ENCODE data around the gene OBI1. TPM values are rescaled to one million over a fixed set of nuclear protein-coding genes. Genes with fewer than 3 reads are reported as not detected.

The OBI1 gene
- polyA plus RNA-seq, 3 donors, result 2.0 to 5.2 (median 3.5) TPM

DNA sequence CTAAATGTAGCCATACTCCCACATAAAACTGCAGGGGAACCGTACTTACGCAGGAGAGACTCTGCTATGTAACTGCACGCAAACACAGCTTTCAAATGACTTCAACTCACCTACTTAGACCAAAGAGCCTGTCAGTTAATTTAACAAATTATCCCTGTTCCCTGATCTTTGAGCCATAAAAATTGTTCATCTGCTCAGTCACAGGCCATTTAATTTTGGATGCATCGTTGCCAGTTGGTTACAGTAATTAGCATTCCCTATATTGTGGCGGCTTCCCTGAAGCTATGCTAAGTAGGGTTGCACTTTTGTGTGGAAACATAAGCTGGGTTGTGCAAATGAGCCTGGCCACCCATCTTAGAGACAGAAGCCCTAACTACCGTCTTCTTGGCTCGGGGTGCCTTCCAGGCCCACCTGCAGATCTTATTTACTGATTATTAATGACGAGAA is 21.2 kb upstream of the OBI1 start:
- no peaks in the 10 kb centered on the region for H3K4me1 Mint-ChIP-seq
- Histone ChIP-seq H3K79me2 (ENCODE audit: insufficient read depth, low read length) (no peaks in the 10 kb centered on the region), H3K4me1 (ENCODE audit: control insufficient read depth in 1 of 2, insufficient read depth in 2 of 2, low read length in 2 of 2) (no peaks in the 10 kb centered on the region), H3K27ac (ENCODE audit: low read depth in 1 of 2, low read length in 2 of 2) (no peak overlapping the region), H2AFZ (ENCODE audit: insufficient read depth, low read depth, low read length, poor library complexity, severe bottlenecking) (no peak overlapping the region), H3K27me3 (ENCODE audit: control insufficient read depth in 2 of 2, insufficient read depth in 2 of 2, low read length in 2 of 2) (no peaks in the 10 kb centered on the region), H3K9ac (ENCODE audit: insufficient read depth, low read length, poor library complexity, severe bottlenecking) (no peak overlapping the region), H3K4me2 (replicated peaks; ENCODE audit: extremely low read depth, low read length, poor library complexity, severe bottlenecking) (no peak overlapping the region), H3K36me3 (replicated peaks in 1 of 2; ENCODE audit: control insufficient read depth in 1 of 2, insufficient read depth in 2 of 2, low read length in 2 of 2) (no peaks in the 10 kb centered on the region), H3K9me3 (replicated peaks in 1 of 2; ENCODE audit: control insufficient read depth in 1 of 2, insufficient read depth in 1 of 2, low read length in 2 of 2) (peaks cover 0 to 5% of the 10 kb centered on the region in 2 donors), H4K20me1 (ENCODE audit: insufficient read depth, low read length) (no peaks in the 10 kb centered on the region), H3K4me3 (replicated peaks in 1 of 3; ENCODE audit: low read depth in 2 of 3, low read length in 3 of 3) (no peak overlapping the region)
- intact Hi-C loops (cut with micrococcal nuclease), result no loop called here
- TF ChIP-seq, protein P1, sequence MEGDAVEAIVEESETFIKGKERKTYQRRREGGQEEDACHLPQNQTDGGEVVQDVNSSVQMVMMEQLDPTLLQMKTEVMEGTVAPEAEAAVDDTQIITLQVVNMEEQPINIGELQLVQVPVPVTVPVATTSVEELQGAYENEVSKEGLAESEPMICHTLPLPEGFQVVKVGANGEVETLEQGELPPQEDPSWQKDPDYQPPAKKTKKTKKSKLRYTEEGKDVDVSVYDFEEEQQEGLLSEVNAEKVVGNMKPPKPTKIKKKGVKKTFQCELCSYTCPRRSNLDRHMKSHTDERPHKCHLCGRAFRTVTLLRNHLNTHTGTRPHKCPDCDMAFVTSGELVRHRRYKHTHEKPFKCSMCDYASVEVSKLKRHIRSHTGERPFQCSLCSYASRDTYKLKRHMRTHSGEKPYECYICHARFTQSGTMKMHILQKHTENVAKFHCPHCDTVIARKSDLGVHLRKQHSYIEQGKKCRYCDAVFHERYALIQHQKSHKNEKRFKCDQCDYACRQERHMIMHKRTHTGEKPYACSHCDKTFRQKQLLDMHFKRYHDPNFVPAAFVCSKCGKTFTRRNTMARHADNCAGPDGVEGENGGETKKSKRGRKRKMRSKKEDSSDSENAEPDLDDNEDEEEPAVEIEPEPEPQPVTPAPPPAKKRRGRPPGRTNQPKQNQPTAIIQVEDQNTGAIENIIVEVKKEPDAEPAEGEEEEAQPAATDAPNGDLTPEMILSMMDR (IDR thresholded peaks at IDR 0.05), result no peak
- H3K9me3 Mint-ChIP-seq, result peaks cover 0 to 17% (median 4%) of the 10 kb centered on the region in 7 donors
- no peaks in the 10 kb centered on the region for H3K36me3 Mint-ChIP-seq
- 100% methylated on average over 3 of the region's 8 CpGs for WGBS (ENCODE audit: insufficient coverage)
- H3K27me3 Mint-ChIP-seq (ENCODE audit: low read depth in 3 of 3), result peaks cover 0 to 2% (median 2%) of the 10 kb centered on the region in 3 donors
- H3K4me3 Mint-ChIP-seq, result no peak overlapping the region
- DNase-seq, result no peak
- H3K27ac Mint-ChIP-seq, result no peak overlapping the region

DNA sequence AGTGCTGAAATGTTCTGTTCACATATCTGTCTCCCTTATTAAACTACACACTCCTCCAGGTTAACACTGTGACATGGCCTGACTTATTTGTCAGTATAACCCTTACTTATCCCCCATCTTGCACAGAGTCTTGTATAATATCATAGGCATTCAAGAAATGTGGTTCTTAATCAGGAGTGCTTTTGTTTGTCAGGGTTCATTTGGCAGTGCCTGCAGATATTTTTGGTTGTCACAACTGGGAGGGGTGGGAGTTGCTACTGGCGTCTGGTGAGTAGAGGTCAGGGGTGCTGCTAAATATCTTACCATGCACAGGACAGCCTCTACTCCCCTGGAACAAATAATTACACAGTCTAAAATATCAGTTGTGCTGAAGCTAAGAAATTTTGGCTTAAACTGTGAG is 20.4 kb upstream of the OBI1 start:
- H3K36me3 ChIP-seq (replicated peaks in 1 of 2; ENCODE audit: control insufficient read depth in 1 of 2, insufficient read depth in 2 of 2, low read length in 2 of 2), result no peaks in the 10 kb centered on the region
- no peaks in the 10 kb centered on the region for H3K27me3 ChIP-seq (ENCODE audit: control insufficient read depth in 2 of 2, insufficient read depth in 2 of 2, low read length in 2 of 2)
- Mint-ChIP-seq H3K36me3 (no peaks in the 10 kb centered on the region), H3K27me3 (ENCODE audit: low read depth in 3 of 3) (peaks cover 0 to 2% (median 2%) of the 10 kb centered on the region in 3 donors), H3K27ac (no peak overlapping the region), H3K4me1 (no peaks in the 10 kb centered on the region), H3K4me3 (no peak overlapping the region), H3K9me3 (peaks cover 0 to 14% (median 4%) of the 10 kb centered on the region in 7 donors)
- no peaks in the 10 kb centered on the region for H3K4me1 ChIP-seq (ENCODE audit: control insufficient read depth in 1 of 2, insufficient read depth in 2 of 2, low read length in 2 of 2)
- no peak overlapping the region for H3K9ac ChIP-seq (ENCODE audit: insufficient read depth, low read length, poor library complexity, severe bottlenecking)
- H3K27ac ChIP-seq (ENCODE audit: low read depth in 1 of 2, low read length in 2 of 2), result no peak overlapping the region
- TF ChIP-seq, protein P1 (IDR thresholded peaks at IDR 0.05), result no peak
- no peaks in the 10 kb centered on the region for H3K79me2 ChIP-seq (ENCODE audit: insufficient read depth, low read length)
- no peak overlapping the region for H2AFZ ChIP-seq (ENCODE audit: insufficient read depth, low read depth, low read length, poor library complexity, severe bottlenecking)
- H4K20me1 ChIP-seq (ENCODE audit: insufficient read depth, low read length), result no peaks in the 10 kb centered on the region
- no peak overlapping the region for H3K4me2 ChIP-seq (replicated peaks; ENCODE audit: extremely low read depth, low read length, poor library complexity, severe bottlenecking)
- no peak overlapping the region for H3K4me3 ChIP-seq (replicated peaks in 1 of 3; ENCODE audit: low read depth in 2 of 3, low read length in 3 of 3)
- WGBS (ENCODE audit: insufficient coverage), result no CpG with 5 or more reads among the region's 1 CpG
- no peak for DNase-seq
- intact Hi-C loops (cut with micrococcal nuclease), result no loop called here
- H3K9me3 ChIP-seq (replicated peaks in 1 of 2; ENCODE audit: control insufficient read depth in 1 of 2, insufficient read depth in 1 of 2, low read length in 2 of 2), result peaks cover 0 to 5% of the 10 kb centered on the region in 2 donors

All from CD14-positive monocyte (primary cell).